GM12892 (cell line): Measurements from ENCODE around the gene NGEF.

Source experiments
- POLR2A ChIP-seq: IDR thresholded peaks from 2 replicates; pipeline ENCODE4 v1.6.1; 2011; ENCODE audit warnings: low read depth, low read length, control low read depth
- POLR2AphosphoS5 ChIP-seq: IDR thresholded peaks from 2 replicates; pipeline ENCODE4 v1.6.1; 2011; ENCODE audit warnings: low read depth, low read length, control low read depth

GRCh38 chr2:232876161-232876977 is 136.7 kb downstream of the NGEF start:
- TF ChIP-seq POLR2A (no peak), POLR2AphosphoS5 (no peak)
